ENCODE data around the gene CD96.
"Not testable (repeated sequence)": the region's sequence is repeated elsewhere in the genome, so short reads cannot be mapped to it uniquely, and the experiment has no call there.

DNA sequence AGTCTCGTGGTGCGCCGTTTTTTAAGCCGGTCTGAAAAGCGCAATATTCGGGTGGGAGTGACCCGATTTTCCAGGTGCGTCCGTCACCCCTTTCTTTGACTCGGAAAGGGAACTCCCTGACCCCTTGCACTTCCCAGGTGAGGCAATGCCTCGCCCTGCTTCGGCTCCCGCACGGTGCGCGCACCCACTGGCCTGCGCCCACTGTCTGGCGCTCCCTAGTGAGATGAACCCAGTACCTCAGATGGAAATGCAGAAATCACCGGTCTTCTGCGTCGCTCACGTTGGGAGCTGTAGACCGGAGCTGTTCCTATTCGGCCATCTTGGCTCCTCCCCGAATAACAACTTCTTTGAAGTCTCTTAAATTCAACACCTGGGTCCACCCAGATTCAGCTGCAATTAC lies 19.9 kb downstream of the CD96 start:
- TF ChIP-seq, protein P1, sequence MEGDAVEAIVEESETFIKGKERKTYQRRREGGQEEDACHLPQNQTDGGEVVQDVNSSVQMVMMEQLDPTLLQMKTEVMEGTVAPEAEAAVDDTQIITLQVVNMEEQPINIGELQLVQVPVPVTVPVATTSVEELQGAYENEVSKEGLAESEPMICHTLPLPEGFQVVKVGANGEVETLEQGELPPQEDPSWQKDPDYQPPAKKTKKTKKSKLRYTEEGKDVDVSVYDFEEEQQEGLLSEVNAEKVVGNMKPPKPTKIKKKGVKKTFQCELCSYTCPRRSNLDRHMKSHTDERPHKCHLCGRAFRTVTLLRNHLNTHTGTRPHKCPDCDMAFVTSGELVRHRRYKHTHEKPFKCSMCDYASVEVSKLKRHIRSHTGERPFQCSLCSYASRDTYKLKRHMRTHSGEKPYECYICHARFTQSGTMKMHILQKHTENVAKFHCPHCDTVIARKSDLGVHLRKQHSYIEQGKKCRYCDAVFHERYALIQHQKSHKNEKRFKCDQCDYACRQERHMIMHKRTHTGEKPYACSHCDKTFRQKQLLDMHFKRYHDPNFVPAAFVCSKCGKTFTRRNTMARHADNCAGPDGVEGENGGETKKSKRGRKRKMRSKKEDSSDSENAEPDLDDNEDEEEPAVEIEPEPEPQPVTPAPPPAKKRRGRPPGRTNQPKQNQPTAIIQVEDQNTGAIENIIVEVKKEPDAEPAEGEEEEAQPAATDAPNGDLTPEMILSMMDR (conservative IDR thresholded peaks at IDR 0.05; ENCODE audit: low read depth in 2 of 2), result not testable (repeated sequence)
- TF ChIP-seq, protein P2, sequence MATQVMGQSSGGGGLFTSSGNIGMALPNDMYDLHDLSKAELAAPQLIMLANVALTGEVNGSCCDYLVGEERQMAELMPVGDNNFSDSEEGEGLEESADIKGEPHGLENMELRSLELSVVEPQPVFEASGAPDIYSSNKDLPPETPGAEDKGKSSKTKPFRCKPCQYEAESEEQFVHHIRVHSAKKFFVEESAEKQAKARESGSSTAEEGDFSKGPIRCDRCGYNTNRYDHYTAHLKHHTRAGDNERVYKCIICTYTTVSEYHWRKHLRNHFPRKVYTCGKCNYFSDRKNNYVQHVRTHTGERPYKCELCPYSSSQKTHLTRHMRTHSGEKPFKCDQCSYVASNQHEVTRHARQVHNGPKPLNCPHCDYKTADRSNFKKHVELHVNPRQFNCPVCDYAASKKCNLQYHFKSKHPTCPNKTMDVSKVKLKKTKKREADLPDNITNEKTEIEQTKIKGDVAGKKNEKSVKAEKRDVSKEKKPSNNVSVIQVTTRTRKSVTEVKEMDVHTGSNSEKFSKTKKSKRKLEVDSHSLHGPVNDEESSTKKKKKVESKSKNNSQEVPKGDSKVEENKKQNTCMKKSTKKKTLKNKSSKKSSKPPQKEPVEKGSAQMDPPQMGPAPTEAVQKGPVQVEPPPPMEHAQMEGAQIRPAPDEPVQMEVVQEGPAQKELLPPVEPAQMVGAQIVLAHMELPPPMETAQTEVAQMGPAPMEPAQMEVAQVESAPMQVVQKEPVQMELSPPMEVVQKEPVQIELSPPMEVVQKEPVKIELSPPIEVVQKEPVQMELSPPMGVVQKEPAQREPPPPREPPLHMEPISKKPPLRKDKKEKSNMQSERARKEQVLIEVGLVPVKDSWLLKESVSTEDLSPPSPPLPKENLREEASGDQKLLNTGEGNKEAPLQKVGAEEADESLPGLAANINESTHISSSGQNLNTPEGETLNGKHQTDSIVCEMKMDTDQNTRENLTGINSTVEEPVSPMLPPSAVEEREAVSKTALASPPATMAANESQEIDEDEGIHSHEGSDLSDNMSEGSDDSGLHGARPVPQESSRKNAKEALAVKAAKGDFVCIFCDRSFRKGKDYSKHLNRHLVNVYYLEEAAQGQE (IDR thresholded peaks at IDR 0.05; ENCODE audit: unreplicated experiment), result not testable (repeated sequence)
- TF ChIP-seq JUNB (IDR thresholded peaks at IDR 0.05; ENCODE audit: unreplicated experiment); EZH2 (IDR thresholded peaks at IDR 0.05; ENCODE audit: low read depth, unreplicated experiment); POLR2AphosphoS5 (IDR thresholded peaks at IDR 0.05; ENCODE audit: low read depth); EZH2phosphoT487 (IDR thresholded peaks at IDR 0.05; ENCODE audit: unreplicated experiment): not testable (repeated sequence)
- TF ChIP-seq, protein P3, sequence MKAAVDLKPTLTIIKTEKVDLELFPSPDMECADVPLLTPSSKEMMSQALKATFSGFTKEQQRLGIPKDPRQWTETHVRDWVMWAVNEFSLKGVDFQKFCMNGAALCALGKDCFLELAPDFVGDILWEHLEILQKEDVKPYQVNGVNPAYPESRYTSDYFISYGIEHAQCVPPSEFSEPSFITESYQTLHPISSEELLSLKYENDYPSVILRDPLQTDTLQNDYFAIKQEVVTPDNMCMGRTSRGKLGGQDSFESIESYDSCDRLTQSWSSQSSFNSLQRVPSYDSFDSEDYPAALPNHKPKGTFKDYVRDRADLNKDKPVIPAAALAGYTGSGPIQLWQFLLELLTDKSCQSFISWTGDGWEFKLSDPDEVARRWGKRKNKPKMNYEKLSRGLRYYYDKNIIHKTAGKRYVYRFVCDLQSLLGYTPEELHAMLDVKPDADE (IDR thresholded peaks at IDR 0.05), result not testable (repeated sequence)

All from GM23338 (cell line).